Keratinocyte (primary cell): ENCODE results near the gene TPD52L3. TPM values are rescaled to one million over a fixed set of nuclear protein-coding genes. Genes with fewer than 3 reads are reported as not detected.

Experiments
- DNase-seq: peaks from one replicate; pipeline ENCODE4 v3.0.0-alpha.2; 2011; ENCODE audit warnings: low read depth, missing footprints, low spot score
- FAIRE-seq: peaks from 2 replicates; lab custom pipeline; 2011; peaks lifted over from hg19 to GRCh38; lab: Jason Lieb, UNC
- H2AFZ ChIP-seq: 2 replicates; pipeline ENCODE4 v1.6.0; 2012; ENCODE audit warnings: low read length, control low read depth, inconsistent platforms; ENCODE audit not compliant: control insufficient read depth
- H3K27ac ChIP-seq: 2 replicates; pipeline ENCODE4 v1.5.1; 2011; ENCODE audit warnings: low read length; ENCODE audit not compliant: control insufficient read depth, insufficient read depth
- H3K27me3 ChIP-seq: 3 replicates; pipeline ENCODE4 v1.6.0; 2011; ENCODE audit warnings: low read length; ENCODE audit not compliant: control insufficient read depth, insufficient read depth; ENCODE audit errors: extremely low read depth
- H3K36me3 ChIP-seq, 2 experiments: 2 replicates in 1 of 2; 3 replicates in 1 of 2; pipeline ENCODE4 v1.5.1; 2011; ENCODE audit warnings: low read length in 2 of 2, mild to moderate bottlenecking in 1 of 2; ENCODE audit not compliant: control insufficient read depth in 2 of 2, insufficient read depth in 2 of 2; ENCODE audit errors: extremely low read depth in 1 of 2
- H3K4me1 ChIP-seq: 3 replicates; pipeline ENCODE4 v1.5.1; 2011; ENCODE audit warnings: low read length; ENCODE audit not compliant: control insufficient read depth, insufficient read depth; ENCODE audit errors: extremely low read depth
- H3K4me2 ChIP-seq: 3 replicates; pipeline ENCODE4 v1.6.0; 2011; ENCODE audit warnings: low read depth, low read length; ENCODE audit not compliant: control insufficient read depth, insufficient read depth; ENCODE audit errors: extremely low read depth
- H3K4me3 ChIP-seq, 3 experiments: fragments of 200-600 bp in 1 of 3; sonication (generic) in 1 of 3; 2 replicates in 2 of 3; 3 replicates in 1 of 3; pipeline ENCODE4 v1.5.1; 2011 to 2016; ENCODE audit warnings: low read length in 3 of 3, mild to moderate bottlenecking in 3 of 3, control low read depth in 2 of 3, inconsistent platforms in 1 of 3, low read depth in 1 of 3, mixed read lengths in 1 of 3, mixed run types in 1 of 3, moderate library complexity in 1 of 3; ENCODE audit not compliant: control insufficient read depth in 2 of 3, insufficient read depth in 2 of 3; ENCODE audit errors: extremely low read depth in 1 of 3
- H3K79me2 ChIP-seq: 2 replicates; pipeline ENCODE4 v1.6.0; 2012; ENCODE audit warnings: low read length; ENCODE audit not compliant: control insufficient read depth, insufficient read depth
- H3K9ac ChIP-seq: 3 replicates; pipeline ENCODE4 v1.6.0; 2011; ENCODE audit warnings: low read length; ENCODE audit not compliant: control insufficient read depth, insufficient read depth; ENCODE audit errors: extremely low read depth
- H3K9me1 ChIP-seq: 3 replicates; pipeline ENCODE4 v1.6.0; 2011; ENCODE audit warnings: low read length; ENCODE audit not compliant: control insufficient read depth, insufficient read depth; ENCODE audit errors: extremely low read depth
- H3K9me3 ChIP-seq: 2 replicates; pipeline ENCODE4 v1.5.1; 2012; ENCODE audit warnings: low read depth, low read length; ENCODE audit not compliant: control insufficient read depth
- H4K20me1 ChIP-seq: 3 replicates; pipeline ENCODE4 v1.6.0; 2011; ENCODE audit warnings: low read length; ENCODE audit not compliant: control insufficient read depth, insufficient read depth; ENCODE audit errors: extremely low read depth
- EZH2 ChIP-seq: IDR thresholded peaks from one replicate; pipeline ENCODE4 v1.6.1; 2012; ENCODE audit warnings: inconsistent platforms, mild to moderate bottlenecking, low read length, moderate library complexity
- dilution Hi-C: fragments of 300-500 bp; cut with MboI; formaldehyde crosslinking; loops from one replicate; pipeline ENCODE4 v1.7.0; 2020; ENCODE audit warnings: low sequenced_read_pairs; ENCODE audit not compliant: extremely low pct_ligation_motif_present
- polyA plus RNA-seq, 5 experiments: library from polyadenylated mRNA; depleted of rRNA in 3 of 5; stranded (reverse) in 3 of 5; stranded (forward) in 1 of 5; unstranded in 1 of 5; fragments of >200 nt; gene quantifications; 1 replicate in 1 of 5; 2 replicates in 3 of 5; 3 replicates in 1 of 5; pipeline versions ENCODE4 v1.2.1 to v1.2.3, GENCODE V29; 2011 to 2012; ENCODE audit warnings: missing spikeins in 2 of 5, low read depth in 1 of 5, low replicate concordance in 1 of 5
- TF ChIP-seq, protein P1 (sequence below), 3 experiments: IDR thresholded peaks in 1 of 3; conservative IDR thresholded peaks in 1 of 3; optimal IDR thresholded peaks in 1 of 3; 2 replicates in 2 of 3; 3 replicates in 1 of 3; pipeline versions ENCODE3 to v1.5.1; 2011; ENCODE audit warnings: low read length in 3 of 3, mild to moderate bottlenecking in 3 of 3, moderate library complexity in 2 of 3, control low read depth in 1 of 3, inconsistent platforms in 1 of 3; ENCODE audit not compliant: insufficient read depth in 2 of 3; ENCODE audit errors: extremely low read depth in 1 of 3

TPD52L3 gene
- polyA plus RNA-seq, 1 donor (not counting 4 experiments of a cell fraction or from before 2014, with no cell fraction given), result not detected

- dilution Hi-C loops, result loop anchor here (25.0 kb wide), 1 partner anchor 94 kb away; the partner anchor contains the start of gene IL33
- Histone ChIP-seq H4K20me1 (no peaks in the 10 kb centered on the region), H3K9me3 (no peaks in the 10 kb centered on the region), H3K4me2 (no peak overlapping the region), H3K27ac (no peak overlapping the region), H3K27me3 (no peaks in the 10 kb centered on the region), H3K4me1 (peaks cover 9% of the 10 kb centered on the region), H3K9ac (no peak overlapping the region), H3K36me3 (no peaks in the 10 kb centered on the region), H3K79me2 (no peaks in the 10 kb centered on the region), H2AFZ (no peak overlapping the region), H3K9me1 (no peaks in the 10 kb centered on the region), H3K4me3 (no peak overlapping the region)
- FAIRE-seq (peak; percentile 89), DNase-seq (no peak)
- TF ChIP-seq EZH2, result no peak
- TF ChIP-seq, protein P1, sequence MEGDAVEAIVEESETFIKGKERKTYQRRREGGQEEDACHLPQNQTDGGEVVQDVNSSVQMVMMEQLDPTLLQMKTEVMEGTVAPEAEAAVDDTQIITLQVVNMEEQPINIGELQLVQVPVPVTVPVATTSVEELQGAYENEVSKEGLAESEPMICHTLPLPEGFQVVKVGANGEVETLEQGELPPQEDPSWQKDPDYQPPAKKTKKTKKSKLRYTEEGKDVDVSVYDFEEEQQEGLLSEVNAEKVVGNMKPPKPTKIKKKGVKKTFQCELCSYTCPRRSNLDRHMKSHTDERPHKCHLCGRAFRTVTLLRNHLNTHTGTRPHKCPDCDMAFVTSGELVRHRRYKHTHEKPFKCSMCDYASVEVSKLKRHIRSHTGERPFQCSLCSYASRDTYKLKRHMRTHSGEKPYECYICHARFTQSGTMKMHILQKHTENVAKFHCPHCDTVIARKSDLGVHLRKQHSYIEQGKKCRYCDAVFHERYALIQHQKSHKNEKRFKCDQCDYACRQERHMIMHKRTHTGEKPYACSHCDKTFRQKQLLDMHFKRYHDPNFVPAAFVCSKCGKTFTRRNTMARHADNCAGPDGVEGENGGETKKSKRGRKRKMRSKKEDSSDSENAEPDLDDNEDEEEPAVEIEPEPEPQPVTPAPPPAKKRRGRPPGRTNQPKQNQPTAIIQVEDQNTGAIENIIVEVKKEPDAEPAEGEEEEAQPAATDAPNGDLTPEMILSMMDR (optimal IDR thresholded peaks at IDR 0.05 in 1 of 3, IDR thresholded peaks at IDR 0.05 in 1 of 3, conservative IDR thresholded peaks at IDR 0.05 in 1 of 3; ENCODE audit: extremely low read depth in 1 of 3, insufficient read depth in 2 of 3, low read length in 3 of 3), result peak in 1 of 3 experiments; percentile 35
Observed at GRCh38 chr9:6305954-6306563, 22.1 kb upstream of the TPD52L3 start.

DNA sequence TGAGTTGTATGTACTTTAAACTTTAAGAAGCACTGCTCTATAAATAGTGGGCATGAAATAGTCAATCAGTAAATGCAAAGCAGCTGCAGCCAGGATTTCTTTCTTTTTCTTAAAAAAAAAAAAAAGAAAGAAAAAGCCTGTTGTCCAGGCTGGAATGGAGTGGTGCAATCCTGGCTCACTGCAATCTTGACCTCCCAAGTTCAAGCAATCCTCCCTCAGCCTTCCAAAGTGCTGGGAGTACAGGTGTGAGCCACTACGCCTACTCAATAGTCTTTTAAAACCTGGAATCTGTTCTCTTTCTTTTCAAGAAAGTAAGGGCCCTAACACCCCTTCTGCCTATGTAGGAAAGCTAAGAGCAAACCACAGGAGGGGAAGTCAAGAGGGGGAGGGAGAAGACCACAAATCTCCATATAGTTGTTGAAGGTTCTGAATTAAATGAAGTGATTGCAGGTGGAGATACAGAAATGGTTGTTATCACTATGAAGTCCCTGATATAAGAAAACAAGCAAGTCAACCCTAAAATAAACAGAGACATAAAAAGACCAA lies 20.6 kb upstream of the TPD52L3 start:
- H3K27me3 ChIP-seq, result no peaks in the 10 kb centered on the region
- no peaks in the 10 kb centered on the region for H3K4me1 ChIP-seq
- no peak overlapping the region for H3K4me3 ChIP-seq
- H2AFZ ChIP-seq, result no peak overlapping the region
- H3K36me3 ChIP-seq, result no peaks in the 10 kb centered on the region
- no peaks in the 10 kb centered on the region for H3K9me1 ChIP-seq
- TF ChIP-seq, protein P1 (optimal IDR thresholded peaks at IDR 0.05 in 1 of 3, IDR thresholded peaks at IDR 0.05 in 1 of 3, conservative IDR thresholded peaks at IDR 0.05 in 1 of 3; ENCODE audit: extremely low read depth in 1 of 3, insufficient read depth in 2 of 3, low read length in 3 of 3), result no peak
- H3K79me2 ChIP-seq, result no peaks in the 10 kb centered on the region
- no peaks in the 10 kb centered on the region for H3K9me3 ChIP-seq
- H3K4me2 ChIP-seq, result no peak overlapping the region
- H3K27ac ChIP-seq, result no peak overlapping the region
- dilution Hi-C loops, result loop anchor here (25.0 kb wide), 1 partner anchor 95 kb away; the partner anchor contains the start of gene IL33
- no peak overlapping the region for H3K9ac ChIP-seq
- DNase-seq (no peak), FAIRE-seq (no peak)
- no peaks in the 10 kb centered on the region for H4K20me1 ChIP-seq
